Measurements from ENCODE around the gene NDUFA1. TPM values are rescaled to one million over a fixed set of nuclear protein-coding genes. Genes with fewer than 3 reads are reported as not detected.

The NDUFA1 gene
- total and polyA plus RNA-seq, 10 of the 15 experiments (the other 5 are each of a cell fraction or from before 2014, with no cell fraction given): 113 to 1,113 (median 306) TPM

DNA sequence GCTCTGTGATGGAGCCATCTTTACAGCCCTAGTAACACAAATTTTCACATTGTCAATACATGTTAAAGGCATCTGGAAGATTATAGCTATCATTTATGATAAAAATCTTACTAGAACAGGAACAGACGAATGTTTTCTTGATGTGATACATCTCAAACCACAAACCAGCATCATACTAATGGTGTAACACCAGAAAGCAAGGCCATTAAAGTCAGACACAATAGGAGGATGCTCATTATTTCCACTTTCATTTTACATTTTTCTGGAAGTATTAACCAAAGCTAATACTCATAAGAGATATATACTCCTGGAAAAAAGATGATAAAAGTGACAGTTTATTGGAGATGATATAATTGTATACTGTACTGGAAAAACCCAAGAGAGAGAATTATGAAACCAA lies 29.3 kb downstream of the NDUFA1 start:
- ChIA-PET RAD21 (ENCODE audit: unreplicated experiment) (no interaction called here), SMC1A (ENCODE audit: uncharacterized antibody, unreplicated experiment) (no interaction called here), CTCF (interaction anchor here (1.2 kb wide), 1 partner anchor 9 kb away, joined by 3 read pairs; no protein-coding TSS in a partner anchor), POLR2A (no interaction called here)
- Histone ChIP-seq H3K36me3 (ENCODE audit: control insufficient read depth in 2 of 2, insufficient read depth in 2 of 2, low read length in 1 of 2) (no peaks in the 10 kb centered on the region), H3K4me2 (ENCODE audit: control insufficient read depth, insufficient read depth) (no peak overlapping the region), H3K9me3 (replicated peaks; ENCODE audit: control insufficient read depth, insufficient read depth, low read length) (no peaks in the 10 kb centered on the region), H2AFZ (ENCODE audit: control insufficient read depth, low read depth, low read length) (no peak overlapping the region), H3K79me2 (ENCODE audit: control insufficient read depth, insufficient read depth, low read length) (no peaks in the 10 kb centered on the region), H3K27me3 (replicated peaks in 1 of 2; ENCODE audit: control insufficient read depth in 2 of 2, insufficient read depth in 2 of 2, low read length in 1 of 2) (no peaks in the 10 kb centered on the region), H3K4me1 (ENCODE audit: control insufficient read depth, insufficient read depth, low read length) (no peaks in the 10 kb centered on the region), H3K9ac (ENCODE audit: control insufficient read depth, insufficient read depth, low read length) (no peak overlapping the region), H4K20me1 (ENCODE audit: control insufficient read depth, insufficient read depth) (no peaks in the 10 kb centered on the region), H3K4me3 (no peak overlapping the region), H3K27ac (ENCODE audit: control insufficient read depth, insufficient read depth) (no peak overlapping the region)
- no TSS peak for BruUV-seq (replicated peaks)
- DNase-seq (ENCODE audit: low read depth, low spot score) (no peak), FAIRE-seq (no peak), ATAC-seq (no peak)
- in situ Hi-C loops (cut with MboI): no loop called here
- 0% methylated on average over 1 of the region's 1 CpG for WGBS (ENCODE audit: insufficient coverage, insufficient replicate concordance, low lambda C conversion rate, missing lambda C conversion rate)
- intact Hi-C loops (cut with micrococcal nuclease; ENCODE audit: unreplicated experiment): no loop called here
- no peak for TF ChIP-seq NFYA (IDR thresholded peaks at IDR 0.05; ENCODE audit: borderline replicate concordance, low read depth, low read length)
- no peak for TF ChIP-seq PAX8 (IDR thresholded peaks at IDR 0.05)
- TF ChIP-seq, protein P1, sequence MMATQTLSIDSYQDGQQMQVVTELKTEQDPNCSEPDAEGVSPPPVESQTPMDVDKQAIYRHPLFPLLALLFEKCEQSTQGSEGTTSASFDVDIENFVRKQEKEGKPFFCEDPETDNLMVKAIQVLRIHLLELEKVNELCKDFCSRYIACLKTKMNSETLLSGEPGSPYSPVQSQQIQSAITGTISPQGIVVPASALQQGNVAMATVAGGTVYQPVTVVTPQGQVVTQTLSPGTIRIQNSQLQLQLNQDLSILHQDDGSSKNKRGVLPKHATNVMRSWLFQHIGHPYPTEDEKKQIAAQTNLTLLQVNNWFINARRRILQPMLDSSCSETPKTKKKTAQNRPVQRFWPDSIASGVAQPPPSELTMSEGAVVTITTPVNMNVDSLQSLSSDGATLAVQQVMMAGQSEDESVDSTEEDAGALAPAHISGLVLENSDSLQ (IDR thresholded peaks at IDR 0.05): no peak
- no peak for TF ChIP-seq KDM1A (IDR thresholded peaks at IDR 0.05; ENCODE audit: borderline replicate concordance)
- no peak for TF ChIP-seq NR2F1 (conservative IDR thresholded peaks at IDR 0.05)
- no peak for TF ChIP-seq ZNF24 (IDR thresholded peaks at IDR 0.05)
- no peak for TF ChIP-seq E4F1 (IDR thresholded peaks at IDR 0.05; ENCODE audit: borderline replicate concordance, partially characterized antibody)
- TF ChIP-seq TBL1XR1 (IDR thresholded peaks at IDR 0.05; ENCODE audit: low read depth, low read length): no peak
- TF ChIP-seq, protein P2, sequence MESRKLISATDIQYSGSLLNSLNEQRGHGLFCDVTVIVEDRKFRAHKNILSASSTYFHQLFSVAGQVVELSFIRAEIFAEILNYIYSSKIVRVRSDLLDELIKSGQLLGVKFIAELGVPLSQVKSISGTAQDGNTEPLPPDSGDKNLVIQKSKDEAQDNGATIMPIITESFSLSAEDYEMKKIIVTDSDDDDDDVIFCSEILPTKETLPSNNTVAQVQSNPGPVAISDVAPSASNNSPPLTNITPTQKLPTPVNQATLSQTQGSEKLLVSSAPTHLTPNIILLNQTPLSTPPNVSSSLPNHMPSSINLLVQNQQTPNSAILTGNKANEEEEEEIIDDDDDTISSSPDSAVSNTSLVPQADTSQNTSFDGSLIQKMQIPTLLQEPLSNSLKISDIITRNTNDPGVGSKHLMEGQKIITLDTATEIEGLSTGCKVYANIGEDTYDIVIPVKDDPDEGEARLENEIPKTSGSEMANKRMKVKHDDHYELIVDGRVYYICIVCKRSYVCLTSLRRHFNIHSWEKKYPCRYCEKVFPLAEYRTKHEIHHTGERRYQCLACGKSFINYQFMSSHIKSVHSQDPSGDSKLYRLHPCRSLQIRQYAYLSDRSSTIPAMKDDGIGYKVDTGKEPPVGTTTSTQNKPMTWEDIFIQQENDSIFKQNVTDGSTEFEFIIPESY (IDR thresholded peaks at IDR 0.05): no peak
- no peak for TF ChIP-seq YY1 (IDR thresholded peaks at IDR 0.05; ENCODE audit: low read depth, low read length)
